HuH-7 (cell line): Measurements from ENCODE around the gene TNIP1.
A peak's percentile ranks its signal among the peaks of the same experiment; 100 is the strongest.

ENCODE experiments used
- DNase-seq: peaks from one replicate; pipeline ENCODE4 v3.0.0; 2011; ENCODE audit warnings: low spot score

The TNIP1 gene

GRCh38 chr5:151064916-151065499 lies 15.8 kb downstream of the TNIP1 start:
- no peak for DNase-seq

- no peak for DNase-seq
Observed at GRCh38 chr5:151063142-151063989, 17.5 kb downstream of the TNIP1 start.

GRCh38 chr5:151062405-151063141 lies 18.3 kb downstream of the TNIP1 start:
- no peak for DNase-seq

- DNase-seq: no peak
Observed at GRCh38 chr5:151060742-151061141, 20.1 kb downstream of the TNIP1 start.

GRCh38 chr5:151058891-151059489 lies 21.8 kb downstream of the TNIP1 start:
- DNase-seq: no peak

GRCh38 chr5:151058301-151058700 lies 22.5 kb downstream of the TNIP1 start:
- DNase-seq: no peak

GRCh38 chr5:151056379-151057325 lies 24.2 kb downstream of the TNIP1 start:
- DNase-seq: no peak

- no peak for DNase-seq
Observed at GRCh38 chr5:151055336-151055735, 25.5 kb downstream of the TNIP1 start.

GRCh38 chr5:151054709-151055108 lies 26.1 kb downstream of the TNIP1 start:
- DNase-seq: no peak

GRCh38 chr5:151053796-151054462 lies 26.9 kb downstream of the TNIP1 start:
- DNase-seq: no peak

- no peak for DNase-seq
Observed at GRCh38 chr5:151052836-151053235, 28.0 kb downstream of the TNIP1 start.

GRCh38 chr5:151051931-151052608 lies 28.8 kb downstream of the TNIP1 start:
- no peak for DNase-seq

- DNase-seq: peak; percentile 93
Observed at GRCh38 chr5:151051066-151051930, 29.5 kb downstream of the TNIP1 start.

GRCh38 chr5:151048526-151048925 lies 32.3 kb downstream of the TNIP1 start:
- DNase-seq: no peak

GRCh38 chr5:151047814-151048425 lies 32.9 kb downstream of the TNIP1 start:
- peak; percentile 55 for DNase-seq

- no peak for DNase-seq
Observed at GRCh38 chr5:151042453-151043093, 38.3 kb downstream of the TNIP1 start.

- no peak for DNase-seq
Observed at GRCh38 chr5:151041577-151042268, 39.1 kb downstream of the TNIP1 start.
